ENCODE measurements around the gene HESX1. TPM values are rescaled to one million over a fixed set of nuclear protein-coding genes. Genes with fewer than 3 reads are reported as not detected.

Gene HESX1
- total and polyA plus RNA-seq, 3 donors from 2014 or later = 6.4 to 9.1 (median 7.9) TPM

- no peak for TF ChIP-seq CTCF (IDR thresholded peaks at IDR 0.05)
- no peak for TF ChIP-seq POLR2A (IDR thresholded peaks at IDR 0.05)
- H3K36me3 ChIP-seq (ENCODE audit: low read depth, missing control alignments) = no peaks in the 10 kb centered on the region
- H3K9me3 ChIP-seq = no peaks in the 10 kb centered on the region
- H3K4me1 ChIP-seq = peaks cover 10% of the 10 kb centered on the region
- 49 to 64% methylated on average over 3 of the region's 3 CpGs for WGBS, 2 donors
- no peak overlapping the region for H3K4me3 ChIP-seq
- intact Hi-C loops (cut with DNase I; ENCODE audit: low total_unique reads) = no loop called here
- H3K27ac ChIP-seq = peak overlapping the region; percentile 48 to 65
- DNase-seq = no peak
- no peaks in the 10 kb centered on the region for H3K27me3 ChIP-seq
Observed at GRCh38 chr3:57151749-57152148, 48.0 kb downstream of the HESX1 start.

- no peak for DNase-seq
- H3K4me3 ChIP-seq = no peak overlapping the region
- H3K4me1 ChIP-seq = peaks cover 10% of the 10 kb centered on the region
- intact Hi-C loops (cut with DNase I; ENCODE audit: low total_unique reads) = no loop called here
- H3K36me3 ChIP-seq (ENCODE audit: low read depth, missing control alignments) = no peaks in the 10 kb centered on the region
- H3K27ac ChIP-seq = peak overlapping the region in 1 of 2 donors; percentile 65
- 63 to 71% methylated on average over 2 of the region's 2 CpGs for WGBS, 2 donors
- H3K9me3 ChIP-seq = no peaks in the 10 kb centered on the region
- H3K27me3 ChIP-seq = no peaks in the 10 kb centered on the region
- TF ChIP-seq CTCF (IDR thresholded peaks at IDR 0.05) (no peak), POLR2A (IDR thresholded peaks at IDR 0.05) (no peak)
Observed at GRCh38 chr3:57151021-57151449, 48.7 kb downstream of the HESX1 start.

DNA sequence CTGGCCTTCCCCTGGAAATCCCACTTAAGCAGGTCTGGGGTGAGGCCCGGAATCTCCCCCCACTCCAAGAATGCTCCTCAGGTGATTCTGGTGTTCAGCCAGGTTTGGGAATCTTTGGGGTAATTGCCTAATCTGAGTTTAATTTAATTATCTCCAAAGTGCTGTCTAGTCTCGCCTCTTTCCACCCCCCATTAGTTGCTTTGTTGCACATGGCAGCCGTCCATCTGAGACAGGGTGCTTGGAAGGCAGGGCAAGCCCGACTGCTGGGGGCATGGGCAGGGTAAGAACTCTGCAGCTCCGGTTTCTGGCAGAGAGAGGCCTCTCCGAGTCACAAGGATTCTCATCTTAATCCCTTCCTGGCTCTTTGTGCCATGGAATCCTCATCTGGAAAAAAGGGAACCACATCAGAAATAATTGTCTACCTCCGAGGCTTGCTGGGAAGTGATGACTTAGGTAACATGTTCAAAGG, 49.6 kb downstream of the HESX1 start:
- Histone ChIP-seq H3K27ac (no peak overlapping the region), H3K36me3 (ENCODE audit: low read depth, missing control alignments) (no peaks in the 10 kb centered on the region), H3K27me3 (no peaks in the 10 kb centered on the region), H3K9me3 (no peaks in the 10 kb centered on the region), H3K4me1 (peaks cover 10% of the 10 kb centered on the region), H3K4me3 (no peak overlapping the region)
- WGBS, 2 donors = 73 to 74% methylated on average over 7 of the region's 7 CpGs
- DNase-seq = no peak
- intact Hi-C loops (cut with DNase I; ENCODE audit: low total_unique reads) = no loop called here
- TF ChIP-seq POLR2A (IDR thresholded peaks at IDR 0.05) (no peak), CTCF (IDR thresholded peaks at IDR 0.05) (no peak)

Other genes with a start within 250 kb of the HESX1 start
- gene SPATA12, start 139.3 kb downstream of the HESX1 start, total RNA-seq = 10 to 100 TPM in 1 of 2 donors, 1 to 10 TPM in 1; 4.3 to 10.2 TPM
- gene SPATA12, start 139.3 kb downstream of the HESX1 start, polyA plus RNA-seq (ENCODE audit: insufficient read depth, low read depth, low replicate concordance) = 32.0 TPM
- 10 to 100 TPM; 25.0 to 29.9 TPM for gene IL17RD, start 34.6 kb downstream of the HESX1 start, total RNA-seq
- 27.9 TPM for gene IL17RD, start 34.6 kb downstream of the HESX1 start, polyA plus RNA-seq (ENCODE audit: insufficient read depth, low read depth, low replicate concordance)
- 10 to 100 TPM; 47.4 to 48.5 TPM for gene APPL1, start 27.8 kb upstream of the HESX1 start, total RNA-seq
- 26.6 TPM for gene APPL1, start 27.8 kb upstream of the HESX1 start, polyA plus RNA-seq (ENCODE audit: insufficient read depth, low read depth, low replicate concordance)
- gene ASB14, start 92.7 kb upstream of the HESX1 start, total RNA-seq = 1 to 10 TPM in 1 of 2 donors, under 1 TPM in 1; 0.06 to 1.2 TPM
- not detected for gene ASB14, start 92.7 kb upstream of the HESX1 start, polyA plus RNA-seq (ENCODE audit: insufficient read depth, low read depth, low replicate concordance)